Gastrocnemius medialis (tissue), 4 donors: ENCODE measurements around the gene ARHGAP6.

Experiments
- POLR2A ChIP-seq, 2 donors: fragments of 450-650 bp; IDR thresholded peaks; one replicate each; pipeline ENCODE4 v1.6.1; 2017; ENCODE audit warnings: antibody characterized with exemption in 2 of 2, mild to moderate bottlenecking in 2 of 2, moderate library complexity in 2 of 2
- TF ChIP-seq, protein P1 (sequence below), 5 experiments: fragments of 450-650 bp in 3 of 5; fragments of 200-600 bp in 2 of 5; sonication (generic) in 2 of 5; IDR thresholded peaks in 4 of 5; conservative IDR thresholded peaks in 1 of 5; 1 replicate in 4 of 5; 2 replicates in 1 of 5; pipeline ENCODE4 v1.5.1; 2016 to 2019; ENCODE audit warnings: antibody characterized with exemption in 5 of 5, mild to moderate bottlenecking in 3 of 5, moderate library complexity in 3 of 5

DNA sequence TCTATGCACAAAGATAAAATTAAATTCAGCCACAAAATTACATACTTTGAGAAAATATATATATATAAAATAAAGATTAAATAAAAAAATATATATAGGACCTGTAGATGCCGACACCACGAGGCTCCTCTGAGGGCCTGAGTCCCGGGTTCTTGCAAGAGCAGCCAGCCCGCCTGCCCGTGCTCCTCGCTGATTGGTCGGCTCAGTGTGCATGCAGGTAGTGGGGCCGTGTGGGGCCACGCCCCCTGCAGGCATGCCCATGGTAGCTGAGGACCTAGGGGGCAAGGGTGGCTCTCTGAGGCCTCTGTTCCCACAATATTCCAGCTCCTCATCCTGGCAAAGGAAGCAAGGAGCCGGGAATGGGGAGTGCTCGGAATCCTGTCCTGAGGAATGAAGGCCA lies 453.0 kb downstream of the ARHGAP6 start:
- TF ChIP-seq, protein P1, sequence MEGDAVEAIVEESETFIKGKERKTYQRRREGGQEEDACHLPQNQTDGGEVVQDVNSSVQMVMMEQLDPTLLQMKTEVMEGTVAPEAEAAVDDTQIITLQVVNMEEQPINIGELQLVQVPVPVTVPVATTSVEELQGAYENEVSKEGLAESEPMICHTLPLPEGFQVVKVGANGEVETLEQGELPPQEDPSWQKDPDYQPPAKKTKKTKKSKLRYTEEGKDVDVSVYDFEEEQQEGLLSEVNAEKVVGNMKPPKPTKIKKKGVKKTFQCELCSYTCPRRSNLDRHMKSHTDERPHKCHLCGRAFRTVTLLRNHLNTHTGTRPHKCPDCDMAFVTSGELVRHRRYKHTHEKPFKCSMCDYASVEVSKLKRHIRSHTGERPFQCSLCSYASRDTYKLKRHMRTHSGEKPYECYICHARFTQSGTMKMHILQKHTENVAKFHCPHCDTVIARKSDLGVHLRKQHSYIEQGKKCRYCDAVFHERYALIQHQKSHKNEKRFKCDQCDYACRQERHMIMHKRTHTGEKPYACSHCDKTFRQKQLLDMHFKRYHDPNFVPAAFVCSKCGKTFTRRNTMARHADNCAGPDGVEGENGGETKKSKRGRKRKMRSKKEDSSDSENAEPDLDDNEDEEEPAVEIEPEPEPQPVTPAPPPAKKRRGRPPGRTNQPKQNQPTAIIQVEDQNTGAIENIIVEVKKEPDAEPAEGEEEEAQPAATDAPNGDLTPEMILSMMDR (IDR thresholded peaks at IDR 0.05 in 4 of 5, conservative IDR thresholded peaks at IDR 0.05 in 1 of 5), result no peak
- TF ChIP-seq POLR2A (IDR thresholded peaks at IDR 0.05), result no peak
